ENCODE data around the gene CACNA1A. TPM values are rescaled to one million over a fixed set of nuclear protein-coding genes. Genes with fewer than 3 reads are reported as not detected.

The CACNA1A gene
- total RNA-seq, 2 experiments from 2014 or later: 0.30 to 0.45 TPM

- CTCF ChIA-PET: interaction anchor here (1.0 kb wide), 1 partner anchor 75 kb away, joined by 3 read pairs; no protein-coding TSS in a partner anchor
- H3K27me3 Mint-ChIP-seq: no peaks in the 10 kb centered on the region
- POLR2A ChIA-PET: no interaction called here
These were observed 235.7 kb downstream of the CACNA1A start for GRCh38 chr19:13270514-13271105.

GRCh38 chr19:13269348-13269747 is 236.9 kb downstream of the CACNA1A start:
- intact Hi-C loops (cut with DNase I, micrococcal nuclease): no loop called here
- DNase-seq (no peak), ATAC-seq (ENCODE audit: poor library complexity) (no peak)
- H3K36me3 Mint-ChIP-seq (ENCODE audit: low read depth): no peaks in the 10 kb centered on the region
- Histone ChIP-seq H3K9me3 (ENCODE audit: control insufficient read depth in 1 of 2, insufficient read depth in 1 of 2, low read length in 2 of 2) (peaks cover 0 to 12% of the 10 kb centered on the region in 2 experiments), H3K36me3 (ENCODE audit: insufficient read depth, low read length) (no peaks in the 10 kb centered on the region), H3K4me1 (ENCODE audit: insufficient read depth, low read length) (no peaks in the 10 kb centered on the region), H3K27me3 (ENCODE audit: control insufficient read depth in 1 of 2, insufficient read depth in 2 of 2, low read length in 2 of 2) (no peaks in the 10 kb centered on the region), H3K27ac (ENCODE audit: low read depth in 1 of 2, low read length in 2 of 2) (no peak overlapping the region), H3K4me3 (ENCODE audit: low read length) (no peak overlapping the region)
- H3K27me3 Mint-ChIP-seq: no peaks in the 10 kb centered on the region
- H3K4me1 Mint-ChIP-seq (ENCODE audit: low read depth): no peaks in the 10 kb centered on the region
- no peak overlapping the region for H3K4me3 Mint-ChIP-seq
- TF ChIP-seq CTCF (IDR thresholded peaks at IDR 0.05): no peak
- H3K27ac Mint-ChIP-seq: no peak overlapping the region
- no peaks in the 10 kb centered on the region for H3K9me3 Mint-ChIP-seq
- POLR2A ChIA-PET: no interaction called here
- CTCF ChIA-PET: no interaction called here

More at GRCh38 chr19:13270514-13271105, 235.7 kb downstream of the CACNA1A start:
- Mint-ChIP-seq H3K27ac (no peak overlapping the region), H3K4me3 (no peak overlapping the region), H3K9me3 (no peaks in the 10 kb centered on the region), H3K4me1 (ENCODE audit: low read depth) (no peaks in the 10 kb centered on the region), H3K36me3 (ENCODE audit: low read depth) (no peaks in the 10 kb centered on the region)
- ATAC-seq (ENCODE audit: poor library complexity) (no peak), DNase-seq (no peak)
- intact Hi-C loops (cut with DNase I, micrococcal nuclease): no loop called here
- H3K27me3 ChIP-seq (ENCODE audit: control insufficient read depth in 1 of 2, insufficient read depth in 2 of 2, low read length in 2 of 2): no peaks in the 10 kb centered on the region
- no peaks in the 10 kb centered on the region for H3K36me3 ChIP-seq (ENCODE audit: insufficient read depth, low read length)
- no peak overlapping the region for H3K4me3 ChIP-seq (ENCODE audit: low read length)
- no peak for TF ChIP-seq CTCF (IDR thresholded peaks at IDR 0.05)
- peaks cover 9% of the 10 kb centered on the region for H3K4me1 ChIP-seq (ENCODE audit: insufficient read depth, low read length)
- H3K9me3 ChIP-seq (ENCODE audit: control insufficient read depth in 1 of 2, insufficient read depth in 1 of 2, low read length in 2 of 2): peaks cover 0 to 12% of the 10 kb centered on the region in 2 experiments
- H3K27ac ChIP-seq (ENCODE audit: low read depth in 1 of 2, low read length in 2 of 2): no peak overlapping the region

DNA sequence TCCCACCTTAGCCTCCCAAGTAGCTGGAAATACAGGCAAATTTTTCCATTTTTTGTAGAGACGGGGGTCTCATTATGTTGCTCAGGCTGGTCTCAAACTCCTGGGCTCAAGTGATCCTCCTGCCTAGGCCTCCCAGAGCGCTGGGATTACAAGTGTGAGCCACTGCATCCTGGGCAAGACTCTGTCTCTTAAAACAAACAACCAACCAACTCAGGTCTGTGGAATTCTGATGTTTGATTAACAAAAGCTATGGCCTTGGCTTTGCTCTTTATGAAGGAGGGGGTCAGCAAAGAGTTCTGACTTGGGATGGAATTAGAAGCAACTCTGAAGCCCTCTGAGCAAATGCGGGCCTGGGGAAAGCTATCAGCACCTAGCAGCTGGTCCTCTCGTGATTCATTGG is 238.4 kb downstream of the CACNA1A start:
- Mint-ChIP-seq H3K4me3 (no peak overlapping the region), H3K27ac (no peak overlapping the region), H3K4me1 (ENCODE audit: low read depth) (no peaks in the 10 kb centered on the region), H3K36me3 (ENCODE audit: low read depth) (no peaks in the 10 kb centered on the region), H3K27me3 (no peaks in the 10 kb centered on the region), H3K9me3 (no peaks in the 10 kb centered on the region)
- DNase-seq (no peak), ATAC-seq (ENCODE audit: poor library complexity) (no peak)
- intact Hi-C loops (cut with DNase I, micrococcal nuclease): no loop called here
- Histone ChIP-seq H3K27me3 (ENCODE audit: control insufficient read depth in 1 of 2, insufficient read depth in 2 of 2, low read length in 2 of 2) (no peaks in the 10 kb centered on the region), H3K4me1 (ENCODE audit: insufficient read depth, low read length) (no peaks in the 10 kb centered on the region), H3K9me3 (ENCODE audit: control insufficient read depth in 1 of 2, insufficient read depth in 1 of 2, low read length in 2 of 2) (peaks cover 0 to 12% of the 10 kb centered on the region in 2 experiments), H3K36me3 (ENCODE audit: insufficient read depth, low read length) (no peaks in the 10 kb centered on the region), H3K4me3 (ENCODE audit: low read length) (no peak overlapping the region), H3K27ac (ENCODE audit: low read depth in 1 of 2, low read length in 2 of 2) (no peak overlapping the region)
- ChIA-PET POLR2A (no interaction called here), CTCF (no interaction called here)
- TF ChIP-seq CTCF (IDR thresholded peaks at IDR 0.05): no peak
